NT2/D1 (cell line): Measurements from ENCODE around the gene MAML3.

ENCODE experiments used
- DNase-seq: peaks from one replicate; pipeline ENCODE4 v3.0.0-alpha.2; 2011; ENCODE audit warnings: low read depth, low spot score
- H3K27me3 ChIP-seq: 2 replicates; pipeline ENCODE4 v1.6.0; 2011; ENCODE audit warnings: mild to moderate bottlenecking; ENCODE audit not compliant: insufficient read length, insufficient read depth
- H3K36me3 ChIP-seq: 2 replicates; pipeline ENCODE4 v1.6.1; 2011; ENCODE audit warnings: mild to moderate bottlenecking, low read length, mixed read lengths; ENCODE audit not compliant: insufficient read depth, insufficient read length
- H3K4me1 ChIP-seq: 2 replicates; pipeline ENCODE4 v1.5.1; 2011; ENCODE audit not compliant: insufficient read depth, insufficient read length
- H3K4me3 ChIP-seq: 2 replicates; pipeline ENCODE4 v1.5.1; 2011; ENCODE audit warnings: low read depth; ENCODE audit not compliant: insufficient read length
- H3K9ac ChIP-seq: 2 replicates; pipeline ENCODE4 v1.6.0; 2011; ENCODE audit warnings: low read depth; ENCODE audit not compliant: insufficient read length
- H3K9me3 ChIP-seq: 2 replicates; pipeline ENCODE4 v1.5.1; 2011; ENCODE audit warnings: mild to moderate bottlenecking, low read length; ENCODE audit not compliant: insufficient read depth
- SUZ12 ChIP-seq: IDR thresholded peaks from 2 replicates; pipeline ENCODE4 v1.6.1; 2011; ENCODE audit not compliant: insufficient read length, insufficient read depth; ENCODE audit errors: extremely low read depth
- YY1 ChIP-seq: IDR thresholded peaks from 2 replicates; pipeline ENCODE4 v1.6.1; 2011; ENCODE audit not compliant: insufficient read length, insufficient read depth
- ZNF274 ChIP-seq: IDR thresholded peaks from 2 replicates; pipeline ENCODE4 v1.6.1; 2011; ENCODE audit warnings: mild to moderate bottlenecking, low read depth, low read length

MAML3 gene

GRCh38 chr4:139721789-139722188, 432.2 kb downstream of the MAML3 start:
- DNase-seq = no peak
- Histone ChIP-seq H3K4me1 (no peaks in the 10 kb centered on the region), H3K4me3 (no peak overlapping the region), H3K9ac (no peak overlapping the region), H3K9me3 (no peaks in the 10 kb centered on the region; the same call in 1 of the 2 replicates), H3K36me3 (no peaks in the 10 kb centered on the region), H3K27me3 (no peaks in the 10 kb centered on the region)
- TF ChIP-seq YY1 = no peak
- no peak for TF ChIP-seq SUZ12
- TF ChIP-seq ZNF274 = no peak

- no peaks in the 10 kb centered on the region; the same call in 1 of the 2 replicates for H3K9me3 ChIP-seq
- no peak overlapping the region for H3K4me3 ChIP-seq
- no peak for DNase-seq
- H3K27me3 ChIP-seq = no peaks in the 10 kb centered on the region
- no peaks in the 10 kb centered on the region for H3K4me1 ChIP-seq
- H3K36me3 ChIP-seq = no peaks in the 10 kb centered on the region
- H3K9ac ChIP-seq = no peak overlapping the region
- TF ChIP-seq ZNF274 (no peak), SUZ12 (no peak), YY1 (no peak)
Observed at GRCh38 chr4:139720806-139721205, 433.2 kb downstream of the MAML3 start.

GRCh38 chr4:139719381-139720101, 434.4 kb downstream of the MAML3 start:
- no peaks in the 10 kb centered on the region; the same call in 1 of the 2 replicates for H3K9me3 ChIP-seq
- no peak overlapping the region for H3K4me3 ChIP-seq
- H3K27me3 ChIP-seq = no peaks in the 10 kb centered on the region
- no peak overlapping the region for H3K9ac ChIP-seq
- TF ChIP-seq ZNF274 (no peak), YY1 (no peak), SUZ12 (no peak)
- DNase-seq = no peak
- H3K36me3 ChIP-seq = no peaks in the 10 kb centered on the region
- no peaks in the 10 kb centered on the region for H3K4me1 ChIP-seq

GRCh38 chr4:139718833-139719232, 435.2 kb downstream of the MAML3 start:
- Histone ChIP-seq H3K27me3 (no peaks in the 10 kb centered on the region), H3K4me3 (no peak overlapping the region), H3K9me3 (no peaks in the 10 kb centered on the region; the same call in 1 of the 2 replicates), H3K36me3 (no peaks in the 10 kb centered on the region), H3K9ac (no peak overlapping the region), H3K4me1 (no peaks in the 10 kb centered on the region)
- TF ChIP-seq YY1 (no peak), ZNF274 (no peak), SUZ12 (no peak)
- no peak for DNase-seq

GRCh38 chr4:139718358-139718757, 435.6 kb downstream of the MAML3 start:
- DNase-seq = no peak
- Histone ChIP-seq H3K4me1 (no peaks in the 10 kb centered on the region), H3K9ac (no peak overlapping the region), H3K27me3 (no peaks in the 10 kb centered on the region), H3K4me3 (no peak overlapping the region), H3K9me3 (no peaks in the 10 kb centered on the region; the same call in 1 of the 2 replicates), H3K36me3 (no peaks in the 10 kb centered on the region)
- no peak for TF ChIP-seq YY1
- TF ChIP-seq ZNF274 = no peak
- TF ChIP-seq SUZ12 = no peak

DNA sequence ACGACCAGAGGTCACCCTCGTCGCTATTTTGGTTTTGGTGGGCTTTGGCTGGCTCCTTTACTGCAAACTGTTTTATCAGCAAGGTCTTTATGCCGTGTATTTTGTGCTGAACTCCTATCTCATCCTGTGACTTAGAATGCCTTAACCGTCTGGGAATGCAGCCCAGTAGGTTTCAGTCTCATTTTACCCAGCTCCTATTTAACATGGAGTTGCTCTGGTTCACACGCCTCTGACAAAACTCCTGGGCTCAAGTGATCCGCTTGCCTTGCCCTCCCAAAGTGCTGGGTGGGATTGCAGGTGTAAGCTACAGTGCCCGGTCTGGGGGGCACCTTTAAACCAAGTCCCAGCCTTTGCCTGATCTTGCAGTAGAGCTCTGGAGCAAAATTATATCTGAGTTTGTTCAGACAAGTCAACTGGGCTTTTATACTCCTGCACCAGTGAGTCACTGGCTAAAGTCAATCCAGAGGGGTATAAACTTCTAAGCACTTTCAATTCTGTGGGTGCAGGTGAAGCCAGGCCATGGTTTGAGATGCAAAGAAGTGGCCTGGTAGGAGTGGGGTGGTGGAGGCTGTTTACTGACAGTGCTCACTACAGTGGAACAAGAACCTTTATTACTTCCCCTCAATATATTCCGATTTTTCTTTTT, 438.1 kb downstream of the MAML3 start:
- DNase-seq = no peak
- no peaks in the 10 kb centered on the region; the same call in 1 of the 2 replicates for H3K9me3 ChIP-seq
- no peaks in the 10 kb centered on the region for H3K36me3 ChIP-seq
- no peaks in the 10 kb centered on the region for H3K27me3 ChIP-seq
- no peaks in the 10 kb centered on the region for H3K4me1 ChIP-seq
- no peak for TF ChIP-seq YY1
- no peak for TF ChIP-seq SUZ12
- no peak overlapping the region for H3K9ac ChIP-seq
- no peak overlapping the region for H3K4me3 ChIP-seq

GRCh38 chr4:139712882-139713281, 441.1 kb downstream of the MAML3 start:
- TF ChIP-seq SUZ12 = no peak

More at GRCh38 chr4:139712882-139713281, 441.1 kb downstream of the MAML3 start:
- no peak overlapping the region for H3K9ac ChIP-seq
- no peak for DNase-seq
- no peaks in the 10 kb centered on the region; the same call in 1 of the 2 replicates for H3K9me3 ChIP-seq
- H3K4me3 ChIP-seq = no peak overlapping the region
- H3K36me3 ChIP-seq = no peaks in the 10 kb centered on the region
- no peaks in the 10 kb centered on the region for H3K27me3 ChIP-seq
- H3K4me1 ChIP-seq = no peaks in the 10 kb centered on the region
